ENCODE measurements around the gene UCK2.

The UCK2 gene

GRCh38 chr1:165875171-165875570 lies 47.8 kb downstream of the UCK2 start:
- no peak overlapping the region for H3K4me3 ChIP-seq (ENCODE audit: low read depth, low read length)
- TF ChIP-seq CTCF (IDR thresholded peaks at IDR 0.05; ENCODE audit: low read depth, low read length), result no peak

DNA sequence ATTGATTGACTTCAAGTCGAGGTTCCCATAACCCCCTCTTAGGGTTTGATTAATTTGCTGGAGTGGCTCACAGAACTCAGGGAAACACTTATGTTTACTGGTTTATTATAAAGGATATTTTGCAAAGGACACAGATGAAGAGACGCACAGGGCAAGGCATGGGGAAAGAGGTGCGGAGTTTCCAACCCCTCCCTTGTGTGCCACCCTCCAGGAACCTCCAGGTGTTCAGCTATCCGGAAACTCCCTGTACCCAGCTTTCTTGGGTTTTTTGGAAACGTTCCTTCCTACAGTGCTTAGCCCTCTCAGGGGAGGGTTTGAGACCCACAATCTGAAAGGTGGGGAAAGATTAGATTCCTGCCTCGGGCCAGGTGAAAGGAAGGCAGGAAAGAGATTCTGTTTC lies 48.2 kb downstream of the UCK2 start:
- no peak for TF ChIP-seq CTCF (IDR thresholded peaks at IDR 0.05; ENCODE audit: low read depth, low read length)
- H3K4me3 ChIP-seq (ENCODE audit: low read depth, low read length), result no peak overlapping the region

GRCh38 chr1:165876121-165876520 lies 48.7 kb downstream of the UCK2 start:
- no peak overlapping the region for H3K4me3 ChIP-seq (ENCODE audit: low read depth, low read length)

DNA sequence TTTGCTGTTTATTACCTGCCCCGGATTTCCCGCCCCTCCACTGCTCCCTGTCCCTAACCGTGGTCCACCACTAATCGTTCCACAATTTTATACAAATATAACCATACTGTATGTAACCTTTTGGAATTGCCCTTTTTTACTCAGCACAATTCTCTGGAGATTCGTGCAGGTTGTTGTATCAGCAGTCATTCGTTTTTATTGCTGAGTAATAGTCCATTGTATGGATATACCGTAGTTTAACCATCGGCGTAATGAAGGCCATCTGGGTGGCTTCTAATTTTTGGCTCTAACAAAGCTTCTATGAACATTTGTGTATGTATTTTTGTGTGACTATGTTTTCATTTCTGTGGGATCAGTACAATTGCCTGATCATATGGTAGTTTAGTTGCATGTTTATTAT lies 50.0 kb downstream of the UCK2 start:
- no peak for TF ChIP-seq CTCF (IDR thresholded peaks at IDR 0.05; ENCODE audit: low read depth, low read length)
- H3K4me3 ChIP-seq (ENCODE audit: low read depth, low read length), result no peak overlapping the region

More at GRCh38 chr1:165876121-165876520, 48.7 kb downstream of the UCK2 start:
- TF ChIP-seq CTCF (IDR thresholded peaks at IDR 0.05; ENCODE audit: low read depth, low read length), result no peak

DNA sequence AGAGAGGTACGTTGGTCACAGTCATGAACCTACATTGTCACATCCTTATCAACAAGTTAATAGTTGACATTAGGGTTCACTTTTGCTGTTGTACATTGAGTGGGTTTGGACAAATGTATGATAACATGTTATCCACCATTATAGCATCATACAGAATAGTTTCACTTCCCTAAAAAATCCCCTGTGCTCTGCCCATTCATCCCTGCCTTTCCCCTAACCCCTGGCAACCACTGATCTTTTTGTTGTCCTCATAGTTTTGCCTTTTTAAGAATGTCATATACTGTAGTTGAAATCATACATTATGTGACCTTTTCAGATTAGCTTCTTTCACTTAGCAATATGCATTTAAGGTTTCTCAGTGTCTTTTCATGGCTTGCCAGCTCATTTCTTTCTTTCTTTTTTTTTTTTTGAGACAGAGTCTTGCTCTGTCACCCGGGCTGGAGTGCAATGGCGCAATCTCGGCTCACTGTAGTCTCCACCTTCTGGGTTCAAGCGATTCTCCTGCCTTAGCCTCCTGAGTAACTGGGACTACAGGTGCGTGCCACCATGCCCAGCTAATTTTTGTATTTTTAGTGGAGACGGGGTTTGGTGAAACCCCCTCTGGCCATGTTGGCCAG lies 50.6 kb downstream of the UCK2 start:
- no peak overlapping the region for H3K4me3 ChIP-seq (ENCODE audit: low read depth, low read length)
- TF ChIP-seq CTCF (IDR thresholded peaks at IDR 0.05; ENCODE audit: low read depth, low read length), result no peak

DNA sequence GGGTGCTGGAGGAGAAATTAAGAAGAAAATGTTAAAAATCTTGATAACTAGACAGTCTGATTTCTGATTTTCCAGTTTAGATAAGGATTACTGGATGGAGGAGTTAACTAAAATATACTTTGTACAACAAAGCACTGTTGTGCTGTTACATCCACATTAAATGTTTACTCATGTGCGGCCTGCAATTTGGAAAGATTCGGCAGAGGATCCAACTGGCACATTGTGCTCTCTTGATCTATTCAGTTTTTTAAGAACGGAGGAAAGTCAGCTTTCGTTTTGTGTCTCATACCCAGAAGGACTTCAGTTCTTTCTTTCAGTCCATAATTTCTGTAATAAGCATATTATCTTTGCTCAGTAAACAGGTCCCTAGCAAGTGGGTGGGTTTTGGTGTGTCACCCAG lies 52.5 kb downstream of the UCK2 start:
- no peak overlapping the region for H3K4me3 ChIP-seq (ENCODE audit: low read depth, low read length)
- TF ChIP-seq CTCF (IDR thresholded peaks at IDR 0.05; ENCODE audit: low read depth, low read length), result no peak

- TF ChIP-seq CTCF (IDR thresholded peaks at IDR 0.05; ENCODE audit: low read depth, low read length), result no peak
- no peak overlapping the region for H3K4me3 ChIP-seq (ENCODE audit: low read depth, low read length)
Observed at GRCh38 chr1:165880993-165881392, 53.6 kb downstream of the UCK2 start.
